ENCODE measurements around the gene ACSS1.

GRCh38 chr20:25005661-25006060, 52.3 kb downstream of the ACSS1 start:
- TF ChIP-seq POLR2AphosphoS5 (IDR thresholded peaks at IDR 0.05; ENCODE audit: borderline replicate concordance, low read depth, low read length) (no peak), EZH2 (IDR thresholded peaks at IDR 0.05) (no peak)

Measured in SK-N-MC (cell line).